Measurements from ENCODE around the gene EXOSC3. TPM values are rescaled to one million over a fixed set of nuclear protein-coding genes. Genes with fewer than 3 reads are reported as not detected.
"Not testable (repeated sequence)": the region's sequence is repeated elsewhere in the genome, so short reads cannot be mapped to it uniquely, and the experiment has no call there.

The EXOSC3 gene
- total RNA-seq, result 104 and 109 TPM in 2 replicates

DNA sequence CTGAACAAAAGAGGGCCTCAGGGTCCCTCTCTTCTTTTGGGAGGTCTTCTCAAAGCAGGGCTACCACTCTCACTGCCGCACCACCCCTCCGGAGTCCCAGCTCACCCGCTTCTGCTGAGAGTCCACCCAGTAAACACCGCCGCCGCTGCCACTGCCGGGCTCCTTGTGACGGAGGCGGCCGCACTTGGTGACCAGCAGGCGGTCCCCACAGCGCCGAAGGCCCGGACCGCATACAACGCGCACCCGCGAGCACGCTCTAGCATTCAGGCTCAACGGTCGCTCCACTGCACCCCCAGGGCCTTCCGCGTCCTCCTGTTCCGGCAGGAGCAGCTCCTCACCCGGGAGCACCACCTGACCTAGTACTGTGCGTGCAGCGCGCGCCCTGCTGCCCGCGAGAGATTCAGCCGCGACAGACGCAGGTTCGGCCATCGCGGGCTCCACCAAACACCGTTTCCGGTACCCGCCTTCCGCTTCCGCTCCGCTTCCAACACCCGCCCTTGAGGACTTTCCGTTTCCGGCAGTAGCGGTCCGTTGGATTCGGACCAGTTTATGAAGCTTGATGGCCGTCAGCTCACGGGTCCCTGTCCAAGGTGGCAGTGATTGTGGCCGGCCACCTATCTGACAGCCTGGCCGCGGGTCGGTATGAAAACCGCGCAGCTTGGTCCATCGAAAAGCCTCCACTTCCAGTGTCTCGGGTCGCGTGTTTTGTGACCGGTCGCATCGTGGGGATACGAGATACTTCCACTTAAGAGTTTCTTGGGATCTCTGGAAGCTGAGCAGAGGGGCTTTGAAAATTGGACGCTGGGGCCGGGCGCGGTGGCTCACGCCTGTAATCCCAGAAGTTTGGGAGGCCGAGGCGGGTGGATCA, at the start of gene EXOSC3:
Gene EXOSC3, minus strand, starts transcription at position 449 of the 868 bp plus-strand sequence. Its CDS starts 20 bp downstream, at position 429.
- Mint-ChIP-seq H3K27me3 (no peaks in the 10 kb centered on the region), H3K4me1 (peaks cover 19% of the 10 kb centered on the region), H3K27ac (peak within 1 kb of the TSS; percentile 97), H3K4me3 (peak within 1 kb of the TSS; percentile 98), H3K36me3 (ENCODE audit: low read depth) (peaks cover 42% of the 10 kb centered on the region), H3K9me3 (no peaks in the 10 kb centered on the region)
- peak; percentile 97 for DNase-seq
- intact Hi-C loops (cut with micrococcal nuclease), result loop anchor here (1.0 to 10.0 kb wide), 6 partner anchors 15 to 300 kb away; partner anchors contain the start of genes DCAF10, POLR1E, SLC25A51 and TOMM5

DNA sequence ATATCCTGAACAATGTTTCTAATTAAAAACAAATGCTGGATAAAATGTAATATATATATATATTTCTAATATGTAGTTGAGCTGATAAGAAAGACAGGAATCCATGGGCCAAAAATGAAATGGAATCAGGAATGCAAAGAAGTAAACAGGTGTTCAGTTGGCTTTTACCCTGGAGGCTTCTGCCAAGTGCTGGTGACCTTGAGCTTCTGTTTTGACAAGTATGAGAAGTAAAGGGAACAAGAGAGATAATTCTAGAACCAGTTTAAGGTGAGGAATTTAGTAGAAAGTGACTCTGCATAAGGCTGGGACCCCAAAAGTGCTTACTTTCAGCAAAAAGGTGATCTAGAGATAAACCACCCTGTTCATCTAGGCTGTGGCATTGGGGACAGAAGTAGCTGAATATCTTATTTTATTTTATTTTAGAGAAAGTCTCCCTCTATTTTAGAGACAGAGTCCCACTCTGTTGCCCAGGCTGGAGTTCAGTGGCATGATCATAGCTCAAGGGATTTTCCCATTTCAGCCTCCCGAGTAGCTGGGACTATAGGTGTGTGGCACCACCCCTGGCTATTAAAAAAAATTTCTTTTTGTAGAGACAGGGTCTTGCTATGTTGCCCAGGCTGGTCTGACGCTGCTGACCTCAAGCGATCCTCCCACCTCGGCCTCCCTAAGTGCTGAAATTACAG, 42.8 kb upstream of the EXOSC3 start:
- intact Hi-C loops (cut with micrococcal nuclease), result no loop called here

DNA sequence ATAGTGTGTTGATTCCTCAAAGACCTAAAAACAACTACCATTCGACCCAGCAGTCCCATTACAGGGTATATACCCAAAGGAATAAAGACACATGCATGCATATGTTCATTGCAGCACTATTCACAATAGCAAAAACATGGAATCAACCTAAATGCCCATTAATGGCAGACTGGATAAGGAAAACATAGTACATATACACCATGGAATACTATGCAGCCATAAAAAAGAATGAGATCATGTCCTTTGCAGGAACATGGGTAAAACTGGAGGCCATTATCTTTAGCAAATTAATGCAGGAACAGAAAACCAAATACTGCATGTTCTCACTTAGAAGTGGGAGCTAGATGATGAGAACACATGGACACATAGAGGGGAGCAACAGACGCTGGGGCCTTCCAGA, 40.3 kb upstream of the EXOSC3 start:
- H3K27ac Mint-ChIP-seq; intact Hi-C loops (cut with micrococcal nuclease); H3K27me3 Mint-ChIP-seq; H3K4me1 Mint-ChIP-seq; H3K4me3 Mint-ChIP-seq; H3K9me3 Mint-ChIP-seq; DNase-seq: not testable (repeated sequence)
- peaks cover 56% of the 10 kb centered on the region for H3K36me3 Mint-ChIP-seq (ENCODE audit: low read depth)

More for the DNA sequence above, 42.8 kb upstream of the EXOSC3 start:
- H3K4me1 Mint-ChIP-seq, result peaks cover 4% of the 10 kb centered on the region
- peaks cover 5% of the 10 kb centered on the region for H3K9me3 Mint-ChIP-seq
- no peaks in the 10 kb centered on the region for H3K27me3 Mint-ChIP-seq
- H3K36me3 Mint-ChIP-seq (ENCODE audit: low read depth), result peaks cover 42% of the 10 kb centered on the region
- H3K4me3 Mint-ChIP-seq, result no peak overlapping the region
- no peak overlapping the region for H3K27ac Mint-ChIP-seq
- DNase-seq, result no peak

DNA sequence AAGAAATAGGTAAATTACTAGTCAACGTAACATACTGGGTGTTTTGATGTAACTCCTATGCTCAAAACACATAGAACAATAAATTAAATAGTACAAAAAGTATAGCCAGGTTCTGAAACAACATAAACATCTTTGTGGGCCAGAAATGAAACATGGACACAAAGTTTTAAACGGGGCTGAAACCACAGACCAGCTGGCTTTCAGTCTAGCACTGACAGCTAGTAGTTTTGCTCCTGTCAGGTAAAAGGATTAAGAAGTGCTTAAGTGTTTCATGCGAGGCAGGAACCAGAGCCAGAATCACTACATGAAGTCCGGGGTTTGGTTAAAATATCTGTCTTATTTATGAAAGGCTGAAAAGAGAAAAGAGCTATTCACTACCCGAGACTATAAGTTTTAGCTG, 35.3 kb upstream of the EXOSC3 start:
- peaks cover 4% of the 10 kb centered on the region for H3K4me1 Mint-ChIP-seq
- H3K9me3 Mint-ChIP-seq, result peaks cover 4% of the 10 kb centered on the region
- H3K27me3 Mint-ChIP-seq, result no peaks in the 10 kb centered on the region
- H3K36me3 Mint-ChIP-seq (ENCODE audit: low read depth), result peaks cover 39% of the 10 kb centered on the region
- no peak overlapping the region for H3K4me3 Mint-ChIP-seq
- intact Hi-C loops (cut with micrococcal nuclease), result no loop called here
- DNase-seq, result no peak
- H3K27ac Mint-ChIP-seq, result no peak overlapping the region

DNA sequence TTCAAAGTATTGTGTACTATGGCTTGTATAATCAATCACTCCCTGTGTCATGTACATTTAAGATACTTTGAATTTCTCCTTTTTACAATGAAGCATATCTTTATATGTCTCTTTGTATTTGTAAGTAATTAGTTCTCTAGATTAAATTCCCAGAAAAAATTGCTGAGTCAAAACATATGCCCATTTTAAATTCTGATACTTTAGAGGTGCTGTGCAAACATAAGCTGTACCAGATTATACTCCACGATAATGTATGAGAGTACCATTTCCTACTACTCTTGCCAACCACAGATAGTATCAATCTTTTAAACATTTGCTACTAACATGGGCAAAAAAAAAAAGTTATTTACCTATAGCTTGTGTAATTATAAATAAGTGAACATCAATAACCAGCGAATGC, 34.0 kb upstream of the EXOSC3 start:
- H3K27me3 Mint-ChIP-seq, result no peaks in the 10 kb centered on the region
- DNase-seq, result no peak
- H3K4me3 Mint-ChIP-seq, result no peak overlapping the region
- H3K27ac Mint-ChIP-seq, result no peak overlapping the region
- peaks cover 4% of the 10 kb centered on the region for H3K4me1 Mint-ChIP-seq
- no peaks in the 10 kb centered on the region for H3K9me3 Mint-ChIP-seq
- intact Hi-C loops (cut with micrococcal nuclease), result no loop called here
- H3K36me3 Mint-ChIP-seq (ENCODE audit: low read depth), result peaks cover 30% of the 10 kb centered on the region

DNA sequence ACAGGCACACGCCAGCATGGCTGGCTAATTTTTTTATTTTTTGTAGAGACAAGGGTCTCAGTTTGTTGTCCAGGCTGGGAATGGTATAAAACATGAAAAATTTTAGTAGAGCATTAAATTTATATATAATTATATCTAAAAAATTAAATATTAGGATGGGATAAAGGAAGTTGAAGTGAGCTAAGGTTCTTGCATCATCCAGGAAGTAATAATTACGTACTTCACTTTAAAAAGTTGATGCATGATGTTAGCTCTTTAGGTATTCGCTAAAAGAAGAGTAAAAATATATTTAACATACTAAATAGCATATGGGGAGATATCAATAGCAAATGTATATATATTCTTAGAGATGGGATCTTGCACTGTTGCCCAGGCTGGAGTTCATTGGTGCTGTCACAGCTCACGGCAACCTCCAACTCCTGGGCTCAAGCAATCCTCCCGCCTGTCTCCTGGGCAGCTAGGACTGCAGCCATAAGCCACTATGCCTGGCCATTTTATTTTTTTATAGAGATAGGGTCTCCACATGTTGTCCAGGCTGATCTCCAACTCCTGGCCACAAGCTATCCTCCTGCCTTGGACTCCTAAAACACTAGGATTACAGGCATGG, 28.0 kb upstream of the EXOSC3 start:
- DNase-seq, result peak; percentile 38
- Mint-ChIP-seq H3K9me3 (no peaks in the 10 kb centered on the region), H3K4me1 (peaks cover 10% of the 10 kb centered on the region), H3K27me3 (no peaks in the 10 kb centered on the region), H3K4me3 (no peak overlapping the region), H3K27ac (no peak overlapping the region), H3K36me3 (ENCODE audit: low read depth) (peaks cover 17% of the 10 kb centered on the region)
- intact Hi-C loops (cut with micrococcal nuclease), result no loop called here

DNA sequence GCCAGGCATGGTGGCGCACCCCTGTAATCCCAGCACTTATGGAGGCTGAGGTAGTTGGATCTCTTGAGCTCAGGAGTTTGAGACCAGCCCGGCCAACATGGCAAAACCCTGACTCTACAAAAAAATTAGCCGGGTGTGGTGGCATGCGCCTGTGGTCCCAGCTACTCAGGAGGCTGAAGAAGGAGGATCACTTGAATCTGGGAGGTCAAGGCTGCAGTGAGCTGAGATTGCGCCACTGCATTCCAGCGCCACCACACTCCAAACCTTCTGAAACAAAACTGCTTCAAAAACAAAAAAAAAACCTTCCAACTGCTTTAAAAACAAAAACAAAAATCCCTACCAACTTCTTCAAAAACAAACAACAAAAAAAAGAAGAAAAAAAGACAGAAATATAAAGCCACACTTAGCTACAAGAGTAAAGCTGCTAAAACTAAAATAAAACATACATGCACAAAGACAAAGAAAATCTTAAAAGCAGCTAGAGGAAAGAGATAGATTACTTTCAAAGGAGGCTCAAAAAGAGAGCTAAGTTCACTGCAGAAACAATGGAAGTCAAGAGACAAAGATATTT, 27.1 kb upstream of the EXOSC3 start:
- H3K36me3 Mint-ChIP-seq (ENCODE audit: low read depth), result peaks cover 18% of the 10 kb centered on the region
- H3K4me3 Mint-ChIP-seq, result no peak overlapping the region
- intact Hi-C loops (cut with micrococcal nuclease), result no loop called here
- peaks cover 13% of the 10 kb centered on the region for H3K4me1 Mint-ChIP-seq
- H3K9me3 Mint-ChIP-seq, result no peaks in the 10 kb centered on the region
- H3K27me3 Mint-ChIP-seq, result no peaks in the 10 kb centered on the region
- H3K27ac Mint-ChIP-seq, result no peak overlapping the region
- DNase-seq, result peak; percentile 37

DNA sequence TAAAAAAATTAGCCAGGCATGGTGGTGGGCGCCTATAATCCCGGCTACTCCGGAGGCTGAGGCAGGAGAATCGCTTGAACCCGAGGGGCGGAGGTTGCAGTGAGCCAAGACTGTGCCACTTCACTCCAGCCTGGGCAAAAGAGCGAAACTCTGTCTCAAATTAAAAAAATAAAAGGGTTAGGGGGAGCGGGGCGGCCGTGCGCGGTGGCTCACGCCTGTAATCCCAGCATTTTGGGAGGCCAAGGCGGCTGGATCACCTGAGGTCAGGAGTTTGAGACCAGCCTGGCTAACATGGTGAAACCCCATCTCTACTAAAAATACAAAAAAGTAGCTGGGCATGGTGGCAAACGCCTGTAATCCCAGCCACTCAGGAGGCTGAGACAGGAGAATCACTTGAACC, 24.8 kb upstream of the EXOSC3 start:
- H3K4me3 Mint-ChIP-seq; H3K9me3 Mint-ChIP-seq; H3K27me3 Mint-ChIP-seq; H3K27ac Mint-ChIP-seq; intact Hi-C loops (cut with micrococcal nuclease); DNase-seq: not testable (repeated sequence)
- Mint-ChIP-seq H3K36me3 (ENCODE audit: low read depth) (peaks cover 25% of the 10 kb centered on the region), H3K4me1 (peaks cover 16% of the 10 kb centered on the region)

DNA sequence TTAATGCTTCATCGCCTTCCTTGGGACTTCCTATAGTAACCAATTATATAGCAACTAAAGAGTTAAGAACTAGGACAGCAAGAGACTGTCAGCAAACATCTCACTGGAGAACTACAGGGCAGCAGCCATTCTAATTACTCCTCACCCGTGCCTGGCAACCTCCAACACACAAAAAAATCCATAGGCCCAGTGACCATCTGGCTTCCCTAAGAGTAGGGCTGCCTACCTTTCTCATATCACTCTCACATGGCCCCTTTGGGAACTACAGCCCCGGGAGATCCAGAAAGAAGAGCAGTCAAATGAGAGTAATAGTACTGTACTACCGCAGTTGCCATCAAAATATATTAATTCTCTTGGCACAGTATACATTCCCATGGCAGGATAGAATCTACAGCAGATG, 21.4 kb upstream of the EXOSC3 start:
- DNase-seq, result no peak
- peaks cover 27% of the 10 kb centered on the region for H3K4me1 Mint-ChIP-seq
- H3K36me3 Mint-ChIP-seq (ENCODE audit: low read depth), result peaks cover 23% of the 10 kb centered on the region
- no peaks in the 10 kb centered on the region for H3K27me3 Mint-ChIP-seq
- H3K4me3 Mint-ChIP-seq, result no peak overlapping the region
- no peak overlapping the region for H3K27ac Mint-ChIP-seq
- intact Hi-C loops (cut with micrococcal nuclease), result no loop called here
- H3K9me3 Mint-ChIP-seq, result no peaks in the 10 kb centered on the region

DNA sequence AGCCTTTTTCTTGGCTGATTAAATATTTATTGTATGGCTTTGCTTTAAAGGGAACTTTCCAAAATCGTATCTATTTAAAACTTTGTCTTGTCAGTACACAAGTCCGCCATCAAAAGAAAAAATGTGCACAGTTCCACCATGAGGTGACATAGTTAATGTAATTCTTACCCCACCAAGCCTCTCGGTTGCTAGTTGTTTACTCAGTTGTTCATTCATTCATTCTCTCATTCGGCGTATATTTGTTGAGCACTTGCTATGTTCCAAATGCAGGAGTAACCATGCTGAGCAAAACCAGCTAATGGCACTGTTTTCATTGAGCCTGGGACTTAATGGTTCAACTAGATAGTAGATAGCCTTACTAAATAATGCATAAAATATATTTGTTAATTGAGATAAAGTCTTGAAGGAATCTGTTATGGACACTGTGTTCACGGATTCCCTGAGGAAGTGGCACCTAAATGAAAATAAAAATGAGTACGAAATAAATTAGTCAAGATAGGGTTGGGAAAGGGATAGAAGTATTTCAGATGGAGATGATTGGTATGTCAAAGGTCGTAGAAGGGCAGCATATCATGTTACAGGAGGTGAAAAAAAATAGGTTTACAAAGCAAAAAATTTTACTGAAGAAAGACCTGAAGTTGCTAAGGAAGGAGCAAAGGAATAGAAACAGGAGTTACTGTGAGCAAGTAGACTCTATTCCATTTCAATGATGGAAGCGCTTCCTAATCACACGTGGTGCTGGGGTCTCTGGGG, 17.3 kb upstream of the EXOSC3 start:
- Mint-ChIP-seq H3K27ac (peak overlapping the region; percentile 62), H3K4me1 (peaks cover 33% of the 10 kb centered on the region), H3K4me3 (peak overlapping the region; percentile 94), H3K9me3 (no peaks in the 10 kb centered on the region), H3K27me3 (no peaks in the 10 kb centered on the region), H3K36me3 (ENCODE audit: low read depth) (peaks cover 21% of the 10 kb centered on the region)
- DNase-seq, result no peak
- intact Hi-C loops (cut with micrococcal nuclease), result loop anchor here (2.0 to 5.0 kb wide), 4 partner anchors 35 to 210 kb away; partner anchors contain the start of genes SLC25A51, TOMM5 and TRMT10B

DNA sequence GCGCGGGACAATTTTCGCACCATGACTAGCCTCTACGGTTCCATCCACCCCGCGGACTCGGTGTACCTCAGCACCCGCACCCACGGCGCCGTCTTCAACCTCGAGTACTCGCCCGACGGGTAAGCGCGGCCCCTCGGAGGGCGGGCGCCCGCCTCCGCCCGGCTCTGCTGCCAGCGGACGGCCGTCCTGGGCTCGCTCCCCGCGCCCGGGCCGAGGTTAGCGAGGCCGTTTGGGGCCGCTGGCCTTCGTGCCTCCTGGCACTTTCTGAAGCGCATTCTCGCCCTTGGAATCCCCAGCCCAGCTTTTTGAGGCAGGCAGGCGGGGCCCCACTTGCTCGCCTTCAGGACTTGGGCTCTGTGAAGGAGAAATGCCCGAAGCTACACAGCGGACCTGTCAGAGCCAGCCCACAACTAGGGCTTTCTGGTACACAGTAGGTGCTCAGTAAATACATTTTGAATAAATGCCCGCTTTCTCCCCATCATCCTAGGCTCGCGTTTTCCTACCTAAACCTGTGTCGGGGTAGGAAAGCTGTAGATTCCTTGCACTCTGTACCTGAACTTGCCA, 16.5 kb upstream of the EXOSC3 start:
- peaks cover 33% of the 10 kb centered on the region for H3K4me1 Mint-ChIP-seq
- H3K27ac Mint-ChIP-seq, result peak overlapping the region; percentile 62
- intact Hi-C loops (cut with micrococcal nuclease), result loop anchor here (2.0 to 5.0 kb wide), 4 partner anchors 36 to 209 kb away; partner anchors contain the start of genes SLC25A51, TOMM5 and TRMT10B
- no peaks in the 10 kb centered on the region for H3K9me3 Mint-ChIP-seq
- DNase-seq, result no peak
- no peaks in the 10 kb centered on the region for H3K27me3 Mint-ChIP-seq
- peaks cover 24% of the 10 kb centered on the region for H3K36me3 Mint-ChIP-seq (ENCODE audit: low read depth)
- peak overlapping the region; percentile 94 for H3K4me3 Mint-ChIP-seq

DNA sequence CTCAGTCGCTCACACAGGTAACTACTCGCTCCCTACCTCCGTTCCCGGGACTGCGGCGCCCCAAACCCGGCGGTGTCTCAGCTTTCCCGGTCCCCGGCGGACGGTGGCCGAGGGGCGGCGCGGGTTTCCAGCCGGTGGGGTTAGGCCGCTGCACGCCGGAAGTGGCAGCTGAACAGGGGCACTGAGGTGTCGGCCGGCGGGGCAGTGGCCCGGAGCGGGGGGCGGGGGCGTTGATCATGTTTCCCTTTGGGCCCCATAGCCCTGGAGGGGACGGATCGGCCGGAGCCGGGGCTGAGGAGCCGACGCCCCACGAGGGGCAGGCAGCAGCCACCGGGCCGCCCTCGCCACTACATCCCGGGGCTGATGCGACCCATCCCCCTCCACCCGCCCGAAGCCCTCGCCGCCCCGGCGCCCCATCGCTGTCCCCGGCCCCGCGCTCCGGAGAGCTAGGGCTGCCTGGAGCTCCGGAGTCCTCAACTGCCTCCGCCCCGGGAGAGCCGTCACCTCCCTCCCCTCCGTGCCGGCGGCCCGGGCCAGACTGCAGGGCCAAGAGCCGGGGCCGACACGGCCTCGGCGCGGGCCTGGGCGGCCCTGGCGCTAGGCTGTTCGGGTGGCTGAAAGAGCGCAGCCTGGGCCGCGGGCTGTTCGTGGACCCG, 15.9 kb upstream of the EXOSC3 start, which contains the start of gene DCAF10:
Gene DCAF10, plus strand, starts transcription at position 167 of the 656 bp plus-strand sequence. Its CDS starts 70 bp downstream, at position 237.
- peak; percentile 98 for DNase-seq
- Mint-ChIP-seq H3K4me3 (peak within 1 kb of the TSS; percentile 94), H3K36me3 (ENCODE audit: low read depth) (peaks cover 22% of the 10 kb centered on the region), H3K4me1 (peaks cover 29% of the 10 kb centered on the region), H3K9me3 (no peaks in the 10 kb centered on the region), H3K27ac (peak within 1 kb of the TSS; percentile 88), H3K27me3 (no peaks in the 10 kb centered on the region)
- intact Hi-C loops (cut with micrococcal nuclease), result loop anchor here (1.0 to 5.0 kb wide), 6 partner anchors 15 to 335 kb away; partner anchors contain the start of genes EXOSC3, SLC25A51, TOMM5 and TRMT10B

Measured in activated CD4-positive, alpha-beta T cell treated with anti-CD3 and anti-CD28 coated beads, Interleukin-2, amount 10 ng/mL, durations not matched to agents 24 days and 14 days (primary cell).